ENCODE data around the gene MAD1L1. TPM values are rescaled to one million over a fixed set of nuclear protein-coding genes. Genes with fewer than 3 reads are reported as not detected.

Gene MAD1L1
- total RNA-seq, 1 experiment from 2014 or later, result 38.5 TPM

- Histone ChIP-seq H3K27ac (ENCODE audit: low read depth, low read length) (no peak overlapping the region), H3K9ac (ENCODE audit: low read length) (no peak overlapping the region), H3K4me3 (replicated peaks in 1 of 2; ENCODE audit: low read depth in 1 of 2, low read length in 2 of 2) (no peak overlapping the region), H3K4me2 (ENCODE audit: low read length) (no peak overlapping the region), H3K9me3 (ENCODE audit: control insufficient read depth in 1 of 2, insufficient read depth in 1 of 2, low read depth in 1 of 2, low read length in 2 of 2) (no peaks in the 10 kb centered on the region), H3K4me1 (ENCODE audit: control insufficient read depth in 1 of 2, insufficient read depth in 2 of 2, low read length in 2 of 2) (peaks cover 0 to 16% of the 10 kb centered on the region in 2 experiments; a peak in 2 of 4 replicates), H3K9me2 (ENCODE audit: insufficient read depth) (no peaks in the 10 kb centered on the region), H3K79me2 (ENCODE audit: insufficient read depth, low read length) (peaks cover 21% of the 10 kb centered on the region; the same call in 1 of the 2 replicates), H2AFZ (ENCODE audit: low read depth, low read length, poor library complexity, severe bottlenecking) (no peak overlapping the region), H3K27me3 (ENCODE audit: insufficient read depth, low read length) (no peaks in the 10 kb centered on the region), H3K36me3 (ENCODE audit: control insufficient read depth in 1 of 2, insufficient read depth in 2 of 2, low read length in 2 of 2) (peaks cover 9 to 21% of the 10 kb centered on the region in 2 experiments; a peak in 3 of 4 replicates), H4K20me1 (ENCODE audit: insufficient read depth) (no peaks in the 10 kb centered on the region)
- ChIA-PET RAD21 (ENCODE audit: low non-redundant PET in 1 of 2, low total read pairs in 2 of 2, uncharacterized antibody in 2 of 2, unreplicated experiment in 2 of 2) (no interaction called here), POLR2A (no interaction called here), CTCF (no interaction called here)
- TF ChIP-seq ELF1 (IDR thresholded peaks at IDR 0.05; ENCODE audit: borderline replicate concordance, low read depth) (no peak), JUND (IDR thresholded peaks at IDR 0.05) (no peak), POLR2A (IDR thresholded peaks at IDR 0.05; ENCODE audit: borderline replicate concordance, extremely low read depth, insufficient read depth, insufficient read length) (no peak), ZBTB33 (IDR thresholded peaks at IDR 0.05; ENCODE audit: extremely low read depth, insufficient replicate concordance, low read length) (no peak), SP1 (IDR thresholded peaks at IDR 0.05; ENCODE audit: low read depth) (no peak), CTCF (IDR thresholded peaks at IDR 0.05 in 2 of 3, conservative IDR thresholded peaks at IDR 0.05 in 1 of 3; ENCODE audit: borderline replicate concordance in 1 of 3, insufficient read depth in 1 of 3, low read depth in 2 of 3, low read length in 2 of 3) (no peak), SRF (IDR thresholded peaks at IDR 0.05; ENCODE audit: low read depth) (no peak), YY1 (IDR thresholded peaks at IDR 0.05; ENCODE audit: extremely low read depth, insufficient replicate concordance, low read depth, low read length) (no peak), EZH2 (IDR thresholded peaks at IDR 0.05) (no peak), EGR1 (IDR thresholded peaks at IDR 0.05; ENCODE audit: low read depth) (no peak), CEBPB (IDR thresholded peaks at IDR 0.05; ENCODE audit: low read depth) (no peak), FOSL1 (IDR thresholded peaks at IDR 0.05; ENCODE audit: low read depth) (no peak)
- no peak for ATAC-seq
- BruUV-seq (replicated peaks), result no TSS peak
- no peak for DNase-seq (ENCODE audit: low read depth, low spot score)
- intact Hi-C loops (cut with micrococcal nuclease), result no loop called here
These were observed 11.8 kb downstream of the MAD1L1 start for GRCh38 chr7:2220954-2221353.
